Neural progenitor cell (in vitro differentiated cells): ENCODE measurements around the gene SLC25A20. TPM values are rescaled to one million over a fixed set of nuclear protein-coding genes. Genes with fewer than 3 reads are reported as not detected.

ENCODE experiments used
- DNase-seq: peaks from one replicate; pipeline ENCODE4 v3.0.0-alpha.2; 2016; ENCODE audit warnings: low spot score
- H2AFZ ChIP-seq: fragments of 200-600 bp; sonication (generic); replicated peaks from 2 replicates; pipeline ENCODE4 v1.6.1; 2016; ENCODE audit warnings: antibody characterized with exemption
- H3F3A ChIP-seq: fragments of 200-600 bp; sonication (generic); 2 replicates; pipeline ENCODE4 v1.6.1; 2016; ENCODE audit warnings: antibody characterized with exemption, low read depth
- H3K27ac ChIP-seq: fragments of 200-600 bp; sonication (generic); 2 replicates; pipeline ENCODE4 v1.5.1; 2016; ENCODE audit warnings: mild to moderate bottlenecking
- H3K27me3 ChIP-seq: fragments of 200-600 bp; sonication (generic); 2 replicates; pipeline ENCODE4 v1.6.1; 2016; ENCODE audit warnings: mild to moderate bottlenecking, moderate library complexity
- H3K36me3 ChIP-seq: fragments of 200-600 bp; sonication (generic); 2 replicates; pipeline ENCODE4 v1.5.1; 2016
- H3K4me1 ChIP-seq: fragments of 200-600 bp; sonication (generic); 2 replicates; pipeline ENCODE4 v1.6.1; 2016; ENCODE audit warnings: mixed run types
- H3K4me2 ChIP-seq: fragments of 200-600 bp; sonication (generic); 2 replicates; pipeline ENCODE4 v1.6.1; 2016
- H3K4me3 ChIP-seq: fragments of 200-600 bp; sonication (generic); 2 replicates; pipeline ENCODE4 v1.5.1; 2016
- H3K79me2 ChIP-seq: fragments of 200-600 bp; sonication (generic); 2 replicates; pipeline ENCODE4 v1.6.1; 2016; ENCODE audit warnings: low read depth
- H3K9ac ChIP-seq: fragments of 200-600 bp; sonication (generic); 2 replicates; pipeline ENCODE4 v1.6.1; 2016
- H3K9me3 ChIP-seq: fragments of 200-600 bp; sonication (generic); 2 replicates; pipeline ENCODE4 v1.5.1; 2016; ENCODE audit warnings: low read depth
- H4K20me1 ChIP-seq: fragments of 200-600 bp; sonication (generic); 2 replicates; pipeline ENCODE4 v1.6.1; 2016; ENCODE audit warnings: low read depth
- H3K27ac Mint-ChIP-seq: 3 replicates; pipeline ENCODE4 v1.8.0; 2021; ENCODE audit warnings: mixed read lengths
- H3K27me3 Mint-ChIP-seq: 2 replicates; pipeline ENCODE4 v1.8.0; 2022; ENCODE audit warnings: low read depth, mild to moderate bottlenecking, inconsistent platforms, moderate library complexity, mixed read lengths; ENCODE audit not compliant: insufficient read depth
- H3K36me3 Mint-ChIP-seq: 3 replicates; pipeline ENCODE4 v1.8.0; 2021; ENCODE audit warnings: mixed read lengths
- H3K4me1 Mint-ChIP-seq: 3 replicates; pipeline ENCODE4 v1.8.0; 2021; ENCODE audit warnings: mixed read lengths
- H3K4me3 Mint-ChIP-seq: 3 replicates; pipeline ENCODE4 v1.8.0; 2021; ENCODE audit warnings: mild to moderate bottlenecking, moderate library complexity, mixed read lengths
- H3K9me3 Mint-ChIP-seq: 3 replicates; pipeline ENCODE4 v1.8.0; 2020; ENCODE audit warnings: mixed read lengths
- CTCF ChIP-seq: fragments of 200-600 bp; sonication (generic); IDR thresholded peaks from 2 replicates; pipeline ENCODE4 v1.5.1; 2017; ENCODE audit warnings: antibody characterized with exemption, mild to moderate bottlenecking
- EZH2 ChIP-seq: fragments of 200-600 bp; sonication (generic); IDR thresholded peaks from 2 replicates; pipeline ENCODE4 v1.6.1; 2017; ENCODE audit warnings: antibody characterized with exemption, mild to moderate bottlenecking, moderate library complexity
- EZH2phosphoT487 ChIP-seq: fragments of 200-600 bp; sonication (generic); IDR thresholded peaks from 2 replicates; pipeline ENCODE4 v1.6.1; 2017; ENCODE audit warnings: antibody characterized with exemption
- total RNA-seq: library from RNA; depleted of rRNA; stranded (reverse); fragments of >200 nt; gene quantifications from 2 replicates; pipeline ENCODE4 v1.2.3, GENCODE V29; 2015; ENCODE audit warnings: low replicate concordance

The SLC25A20 gene
- total RNA-seq, 1 donor from 2014 or later = 12.5 TPM

GRCh38 chr3:48847053-48847503 is 51.6 kb downstream of the SLC25A20 start:
- Histone ChIP-seq H3K9ac (peak overlapping the region; percentile 2), H3K4me1 (peaks cover 14% of the 10 kb centered on the region), H3K4me2 (peak overlapping the region; percentile 90), H3K79me2 (no peaks in the 10 kb centered on the region), H3K27ac (no peak overlapping the region), H3K4me3 (peak overlapping the region; percentile 71), H3K36me3 (no peaks in the 10 kb centered on the region), H4K20me1 (peaks cover 7% of the 10 kb centered on the region), H3K9me3 (no peaks in the 10 kb centered on the region), H3F3A (peaks cover 21% of the 10 kb centered on the region), H3K27me3 (peaks cover 13% of the 10 kb centered on the region), H2AFZ (peak overlapping the region; percentile 90)
- DNase-seq = peak; percentile 79
- Mint-ChIP-seq H3K27ac (peak overlapping the region; percentile 22), H3K36me3 (peaks cover 5% of the 10 kb centered on the region), H3K4me1 (peaks cover 28% of the 10 kb centered on the region), H3K9me3 (peaks cover 4% of the 10 kb centered on the region), H3K27me3 (peaks cover 4% of the 10 kb centered on the region), H3K4me3 (peak overlapping the region; percentile 88)
- TF ChIP-seq EZH2phosphoT487 (peak; percentile 57), EZH2 (peak; percentile 44), CTCF (no peak)

GRCh38 chr3:48845170-48845569 is 53.5 kb downstream of the SLC25A20 start:
- no peak overlapping the region for H3K27ac ChIP-seq
- H3K9ac ChIP-seq = no peak overlapping the region
- no peaks in the 10 kb centered on the region for H3K9me3 ChIP-seq
- H3K36me3 ChIP-seq = no peaks in the 10 kb centered on the region
- H3K4me1 Mint-ChIP-seq = peaks cover 16% of the 10 kb centered on the region
- H3K9me3 Mint-ChIP-seq = peaks cover 4% of the 10 kb centered on the region
- H3K4me2 ChIP-seq = no peak overlapping the region
- peaks cover 5% of the 10 kb centered on the region for H3K4me1 ChIP-seq
- DNase-seq = no peak
- no peak overlapping the region for H3K4me3 ChIP-seq
- H3K27me3 Mint-ChIP-seq = peaks cover 4% of the 10 kb centered on the region
- H3F3A ChIP-seq = peaks cover 14% of the 10 kb centered on the region
- H3K27me3 ChIP-seq = peaks cover 13% of the 10 kb centered on the region
- peaks cover 5% of the 10 kb centered on the region for H3K36me3 Mint-ChIP-seq
- no peak overlapping the region for H2AFZ ChIP-seq
- peak overlapping the region; percentile 28 for H3K4me3 Mint-ChIP-seq
- H3K27ac Mint-ChIP-seq = no peak overlapping the region
- no peaks in the 10 kb centered on the region for H3K79me2 ChIP-seq
- H4K20me1 ChIP-seq = peaks cover 7% of the 10 kb centered on the region
- TF ChIP-seq EZH2phosphoT487 = no peak
- no peak for TF ChIP-seq CTCF
- TF ChIP-seq EZH2 = no peak

GRCh38 chr3:48837163-48837562 is 61.5 kb downstream of the SLC25A20 start:
- Histone ChIP-seq H2AFZ (no peak overlapping the region), H3K27ac (no peak overlapping the region), H3F3A (no peaks in the 10 kb centered on the region), H3K79me2 (no peaks in the 10 kb centered on the region), H3K4me2 (no peak overlapping the region), H3K4me3 (no peak overlapping the region), H3K27me3 (no peaks in the 10 kb centered on the region), H3K9me3 (no peaks in the 10 kb centered on the region), H3K36me3 (no peaks in the 10 kb centered on the region), H3K4me1 (no peaks in the 10 kb centered on the region), H3K9ac (no peak overlapping the region), H4K20me1 (no peaks in the 10 kb centered on the region)
- Mint-ChIP-seq H3K9me3 (peaks cover 2% of the 10 kb centered on the region), H3K36me3 (peaks cover 8% of the 10 kb centered on the region), H3K4me3 (no peak overlapping the region), H3K27me3 (no peaks in the 10 kb centered on the region), H3K27ac (no peak overlapping the region), H3K4me1 (peaks cover 3% of the 10 kb centered on the region)
- DNase-seq = no peak
- no peak for TF ChIP-seq CTCF
- TF ChIP-seq EZH2phosphoT487 = no peak
- TF ChIP-seq EZH2 = no peak
